ENCODE measurements around the gene MAFF.
"Not testable (repeated sequence)": the region's sequence is repeated elsewhere in the genome, so short reads cannot be mapped to it uniquely, and the experiment has no call there.

Gene MAFF

DNA sequence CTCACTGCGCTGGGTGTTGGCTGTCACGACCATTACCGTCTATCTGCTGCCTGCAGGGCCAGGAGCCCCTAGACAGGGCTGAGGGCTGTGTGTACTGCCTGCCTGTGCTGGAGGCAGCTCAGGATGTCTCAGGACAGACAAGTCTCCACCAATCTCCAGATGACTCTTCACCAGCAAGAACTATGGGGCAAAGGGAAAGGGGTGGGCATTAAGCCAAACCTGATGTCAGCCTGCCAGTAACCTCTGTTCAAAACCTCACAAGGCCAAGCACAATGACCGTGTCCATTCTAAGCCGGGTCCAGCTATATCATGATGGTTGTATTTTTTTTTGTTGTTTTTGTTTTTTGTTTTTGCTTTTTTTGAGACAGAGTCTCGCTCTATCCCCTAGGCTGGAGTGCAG, 31.6 kb downstream of the MAFF start:
- Histone ChIP-seq H3K9me3 (ENCODE audit: low read length) (no peaks in the 10 kb centered on the region), H3K27me3 (ENCODE audit: control insufficient read depth in 1 of 2, insufficient read depth in 2 of 2, low read length in 2 of 2) (no peaks in the 10 kb centered on the region), H3K4me3 (ENCODE audit: low read depth in 1 of 2, low read length in 2 of 2) (no peak overlapping the region), H3K9ac (ENCODE audit: low read length) (no peak overlapping the region), H3K4me1 (ENCODE audit: insufficient read depth, low read length) (peaks cover 8% of the 10 kb centered on the region), H3K27ac (ENCODE audit: low read depth, low read length) (no peak overlapping the region), H3K36me3 (ENCODE audit: insufficient read depth, low read length) (peaks cover 54% of the 10 kb centered on the region)

DNA sequence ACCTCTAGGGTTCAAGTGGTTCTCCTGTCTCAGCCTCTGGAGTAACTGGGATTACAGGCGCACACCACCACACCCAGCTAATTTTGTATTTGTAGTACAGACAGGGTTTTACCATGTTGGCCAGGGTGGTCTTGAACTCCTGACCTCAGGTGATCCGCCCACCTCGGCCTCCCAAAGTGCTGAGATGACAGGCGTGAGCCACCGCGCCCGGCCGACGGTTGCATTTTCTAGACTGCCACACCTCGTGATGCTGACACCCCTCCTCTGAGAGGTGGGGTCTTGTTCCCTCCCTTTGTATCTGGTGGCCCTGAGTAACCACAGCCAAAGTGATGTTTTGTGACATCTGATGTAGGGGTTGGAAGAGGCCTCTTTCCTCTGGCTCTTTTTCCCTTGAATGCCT, 32.1 kb downstream of the MAFF start:
- H3K9ac ChIP-seq (ENCODE audit: low read length); H3K4me3 ChIP-seq (ENCODE audit: low read depth in 1 of 2, low read length in 2 of 2); H3K4me1 ChIP-seq (ENCODE audit: insufficient read depth, low read length); H3K9me3 ChIP-seq (ENCODE audit: low read length); H3K27me3 ChIP-seq (ENCODE audit: control insufficient read depth in 1 of 2, insufficient read depth in 2 of 2, low read length in 2 of 2); H3K27ac ChIP-seq (ENCODE audit: low read depth, low read length): not testable (repeated sequence)
- H3K36me3 ChIP-seq (ENCODE audit: insufficient read depth, low read length): peaks cover 49% of the 10 kb centered on the region

DNA sequence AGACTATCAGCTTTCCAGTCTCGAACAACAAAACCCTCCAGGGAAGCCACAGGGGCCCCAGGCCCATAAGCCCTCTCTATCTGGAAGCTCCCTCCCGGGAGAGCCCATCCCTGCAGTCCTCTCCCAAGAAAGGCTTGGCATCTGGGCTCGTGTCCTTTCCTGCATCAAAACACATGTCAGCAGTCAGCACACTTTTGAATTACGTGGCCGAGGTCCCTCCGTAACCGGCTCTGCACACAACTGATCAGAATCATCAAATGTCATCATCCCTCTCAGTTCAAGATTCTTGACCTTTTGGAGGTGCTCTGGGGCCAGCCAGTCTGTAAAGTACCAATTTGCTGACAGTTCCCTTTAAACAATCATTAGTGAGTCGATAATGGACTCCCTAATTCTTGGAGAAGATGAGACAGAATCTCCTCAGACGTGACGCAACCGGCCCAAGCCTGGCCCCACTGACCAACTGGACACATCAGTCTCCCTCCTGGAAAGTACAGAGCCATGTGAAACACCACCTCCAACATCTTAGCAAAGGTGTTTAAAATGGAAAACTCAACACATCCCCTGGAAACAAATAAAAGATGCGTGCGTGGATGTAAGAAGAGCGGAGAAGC, 33.6 kb downstream of the MAFF start:
- Histone ChIP-seq H3K27me3 (ENCODE audit: control insufficient read depth in 1 of 2, insufficient read depth in 2 of 2, low read length in 2 of 2) (no peaks in the 10 kb centered on the region), H3K4me1 (ENCODE audit: insufficient read depth, low read length) (peaks cover 17% of the 10 kb centered on the region), H3K9me3 (ENCODE audit: low read length) (no peaks in the 10 kb centered on the region), H3K27ac (ENCODE audit: low read depth, low read length) (no peak overlapping the region), H3K9ac (ENCODE audit: low read length) (no peak overlapping the region), H3K4me3 (ENCODE audit: low read depth in 1 of 2, low read length in 2 of 2) (no peak overlapping the region), H3K36me3 (ENCODE audit: insufficient read depth, low read length) (peaks cover 43% of the 10 kb centered on the region)

DNA sequence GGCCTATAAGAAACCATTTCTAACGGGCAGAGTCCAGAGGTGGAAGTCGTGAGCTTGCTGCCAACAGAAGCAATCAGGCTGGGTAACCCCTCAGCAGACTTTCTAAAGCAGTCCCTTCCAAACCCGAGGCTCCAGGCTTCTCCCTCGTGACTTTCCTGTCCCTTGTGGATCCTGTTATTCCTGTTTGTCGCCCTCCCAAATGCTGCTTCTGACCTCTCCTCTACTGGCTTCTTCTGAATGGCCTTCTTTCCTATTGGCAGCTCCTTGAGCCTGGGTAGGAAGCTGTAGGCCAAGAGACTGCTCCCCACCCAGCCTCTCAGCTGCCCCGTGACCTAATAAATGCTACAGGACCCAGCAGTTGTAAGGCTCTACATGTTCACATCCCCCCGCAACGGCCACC, 35.0 kb downstream of the MAFF start:
- Histone ChIP-seq H3K9me3 (ENCODE audit: low read length) (no peaks in the 10 kb centered on the region), H3K36me3 (ENCODE audit: insufficient read depth, low read length) (peaks cover 33% of the 10 kb centered on the region), H3K9ac (ENCODE audit: low read length) (no peak overlapping the region), H3K4me1 (ENCODE audit: insufficient read depth, low read length) (peaks cover 17% of the 10 kb centered on the region), H3K4me3 (ENCODE audit: low read depth in 1 of 2, low read length in 2 of 2) (no peak overlapping the region), H3K27ac (ENCODE audit: low read depth, low read length) (no peak overlapping the region), H3K27me3 (ENCODE audit: control insufficient read depth in 1 of 2, insufficient read depth in 2 of 2, low read length in 2 of 2) (no peaks in the 10 kb centered on the region)

DNA sequence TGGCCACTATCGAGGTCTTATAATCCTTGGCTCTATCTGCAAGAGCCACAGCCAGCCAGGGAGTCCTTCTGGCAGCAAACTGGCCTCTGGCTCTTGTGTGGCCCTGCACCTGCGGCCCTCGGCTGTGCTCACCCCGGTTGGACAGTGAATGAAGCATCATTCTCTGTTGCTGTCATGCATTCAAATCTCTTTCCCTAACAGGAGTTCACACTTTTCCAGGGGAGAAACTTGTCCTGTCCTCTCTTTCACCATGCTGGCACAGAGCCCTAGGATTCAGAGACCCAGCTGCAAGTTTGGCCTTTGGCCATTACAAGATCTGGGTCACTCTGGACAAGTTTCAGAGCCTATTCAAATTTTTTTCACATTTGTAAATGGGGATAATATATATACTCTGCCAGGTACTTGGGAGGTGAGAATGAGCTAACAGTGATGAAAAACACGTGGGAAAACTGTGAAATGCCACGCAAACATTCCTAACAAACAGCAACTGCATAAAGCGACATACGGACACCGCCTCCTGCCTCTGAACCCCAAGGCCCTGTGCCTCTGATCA, 36.8 kb downstream of the MAFF start:
- no peak overlapping the region for H3K9ac ChIP-seq (ENCODE audit: low read length)
- H3K27ac ChIP-seq (ENCODE audit: low read depth, low read length): no peak overlapping the region
- H3K4me1 ChIP-seq (ENCODE audit: insufficient read depth, low read length): peaks cover 17% of the 10 kb centered on the region

DNA sequence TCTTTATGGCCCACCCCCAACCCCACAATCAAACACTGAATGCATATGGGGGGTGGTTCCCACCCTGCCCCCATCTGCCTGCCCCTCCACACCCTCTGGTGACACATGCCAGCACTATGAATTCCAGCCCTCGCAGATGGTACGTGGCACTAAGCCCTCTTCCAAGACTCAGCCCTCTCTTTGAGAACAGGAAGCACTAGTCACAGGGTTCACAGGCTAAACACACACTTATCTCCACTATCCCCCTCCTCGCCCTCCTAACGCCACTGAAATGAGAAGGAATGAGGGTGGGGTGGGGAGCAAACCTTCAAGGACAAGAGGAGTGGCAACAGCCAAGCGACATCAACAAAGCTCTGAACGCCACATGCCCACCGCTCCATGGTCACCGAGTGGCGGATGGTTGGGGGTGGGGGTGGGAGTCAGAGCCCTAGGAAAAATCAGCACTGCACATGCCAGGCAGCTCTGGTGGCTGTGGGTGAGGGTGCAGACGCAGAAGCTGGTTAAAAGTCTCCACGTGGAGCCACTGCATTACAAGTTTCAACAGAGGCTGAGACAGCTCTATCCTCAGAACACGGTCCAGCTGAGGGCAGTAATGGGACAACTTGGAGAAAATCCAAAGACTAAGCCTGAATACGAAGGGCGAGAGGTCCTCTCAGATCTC, 37.4 kb downstream of the MAFF start:
- peaks cover 17% of the 10 kb centered on the region for H3K4me1 ChIP-seq (ENCODE audit: insufficient read depth, low read length)
- no peaks in the 10 kb centered on the region for H3K27me3 ChIP-seq (ENCODE audit: control insufficient read depth in 1 of 2, insufficient read depth in 2 of 2, low read length in 2 of 2)

More for the DNA sequence above, 36.8 kb downstream of the MAFF start:
- Histone ChIP-seq H3K4me3 (ENCODE audit: low read depth in 1 of 2, low read length in 2 of 2) (peak overlapping the region in 1 of 2 donors; percentile 13), H3K36me3 (ENCODE audit: insufficient read depth, low read length) (peaks cover 29% of the 10 kb centered on the region), H3K9me3 (ENCODE audit: low read length) (no peaks in the 10 kb centered on the region), H3K27me3 (ENCODE audit: control insufficient read depth in 1 of 2, insufficient read depth in 2 of 2, low read length in 2 of 2) (no peaks in the 10 kb centered on the region)

DNA sequence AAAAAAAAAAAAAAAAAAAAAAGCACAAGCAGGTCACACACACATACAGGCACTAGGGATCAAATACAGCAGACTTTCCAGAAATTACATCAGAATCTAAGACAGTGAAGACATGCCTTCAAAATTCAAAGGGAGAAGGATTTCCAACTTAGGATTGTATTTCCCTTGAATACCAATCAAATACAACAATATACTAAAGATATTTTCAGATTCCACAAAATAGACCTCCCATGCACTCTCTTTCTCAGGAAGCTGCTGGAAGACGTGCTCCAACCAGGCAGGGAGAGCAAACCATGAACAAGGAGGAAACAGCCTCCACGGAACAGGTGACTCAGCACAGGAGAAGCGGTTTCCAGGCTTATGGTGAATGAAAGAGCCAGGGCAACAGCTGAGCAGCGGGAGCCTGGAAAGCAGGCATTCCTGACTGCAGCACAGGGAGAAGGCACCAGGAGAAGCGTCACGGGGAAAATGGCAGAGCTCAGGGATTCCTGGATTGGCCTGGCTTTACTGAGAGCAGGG, 39.0 kb downstream of the MAFF start:
- H3K4me3 ChIP-seq (ENCODE audit: low read depth in 1 of 2, low read length in 2 of 2): no peak overlapping the region
- no peak overlapping the region for H3K27ac ChIP-seq (ENCODE audit: low read depth, low read length)
- peaks cover 17% of the 10 kb centered on the region for H3K4me1 ChIP-seq (ENCODE audit: insufficient read depth, low read length)
- no peaks in the 10 kb centered on the region for H3K9me3 ChIP-seq (ENCODE audit: low read length)
- no peaks in the 10 kb centered on the region for H3K27me3 ChIP-seq (ENCODE audit: control insufficient read depth in 1 of 2, insufficient read depth in 2 of 2, low read length in 2 of 2)
- H3K9ac ChIP-seq (ENCODE audit: low read length): no peak overlapping the region
- peaks cover 22% of the 10 kb centered on the region for H3K36me3 ChIP-seq (ENCODE audit: insufficient read depth, low read length)

More for the DNA sequence above, 37.4 kb downstream of the MAFF start:
- H3K36me3 ChIP-seq (ENCODE audit: insufficient read depth, low read length): peaks cover 34% of the 10 kb centered on the region
- no peak overlapping the region for H3K27ac ChIP-seq (ENCODE audit: low read depth, low read length)
- no peak overlapping the region for H3K9ac ChIP-seq (ENCODE audit: low read length)
- H3K4me3 ChIP-seq (ENCODE audit: low read depth in 1 of 2, low read length in 2 of 2): peak overlapping the region in 1 of 2 donors; percentile 13
- H3K9me3 ChIP-seq (ENCODE audit: low read length): no peaks in the 10 kb centered on the region

DNA sequence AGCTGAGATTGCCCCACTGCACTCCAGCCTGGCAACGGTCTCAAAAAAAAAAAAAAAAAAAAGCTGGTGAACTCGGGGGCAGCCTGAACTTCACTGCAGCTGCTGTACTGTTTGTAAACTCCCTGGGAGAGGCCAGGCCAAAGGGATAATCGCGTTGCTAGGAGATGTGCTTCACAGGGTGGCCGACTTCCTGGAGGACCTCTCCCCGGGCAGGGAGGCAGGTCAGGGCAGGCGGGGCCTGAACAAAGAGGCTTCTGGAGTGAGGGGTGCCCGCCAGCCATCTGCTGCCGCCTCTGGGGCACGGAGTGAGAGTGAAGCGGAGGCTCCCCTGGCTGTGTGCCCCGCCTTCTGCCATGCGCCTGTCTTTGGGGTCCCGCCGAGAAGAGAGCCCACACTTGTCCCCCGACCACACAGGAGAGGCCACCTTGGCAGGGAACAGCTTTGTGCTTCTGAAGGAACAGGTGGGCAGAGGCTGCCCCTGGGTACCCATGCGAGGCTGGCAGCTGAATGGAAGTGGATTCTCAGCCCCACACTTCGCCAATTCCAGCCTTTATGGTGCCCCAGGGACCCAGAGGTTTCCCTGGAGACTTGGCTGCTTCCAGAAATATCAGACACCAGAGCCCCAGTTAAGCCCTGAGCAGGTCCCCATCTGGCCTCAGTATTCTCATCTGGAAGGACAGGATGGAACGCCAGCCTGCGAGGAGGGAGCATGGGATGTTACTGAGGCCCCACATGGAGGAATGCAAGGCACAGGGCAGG, 41.4 kb downstream of the MAFF start:
- H3K4me1 ChIP-seq (ENCODE audit: insufficient read depth, low read length): peaks cover 22% of the 10 kb centered on the region

DNA sequence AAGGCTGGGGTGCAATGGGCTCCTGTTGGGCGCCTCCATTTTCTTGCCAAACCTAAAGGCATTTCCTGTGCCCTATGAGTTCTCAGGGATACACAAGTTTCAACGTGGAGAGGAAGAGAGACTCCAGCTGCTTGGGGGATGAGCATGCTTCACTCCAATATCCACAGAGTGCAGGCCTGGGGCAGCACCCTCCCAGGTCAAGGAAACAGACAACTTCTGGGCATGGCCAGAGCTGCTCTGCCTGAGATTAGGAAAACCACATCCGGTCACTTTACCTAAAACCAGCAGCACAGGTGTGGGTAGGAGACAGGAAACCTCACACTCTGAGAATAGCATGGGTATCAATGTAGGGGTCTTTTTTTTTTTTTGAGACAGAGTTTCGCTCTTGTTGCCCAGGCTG, 42.3 kb downstream of the MAFF start:
- no peak overlapping the region for H3K4me3 ChIP-seq (ENCODE audit: low read depth in 1 of 2, low read length in 2 of 2)
- H3K9me3 ChIP-seq (ENCODE audit: low read length): no peaks in the 10 kb centered on the region
- H3K9ac ChIP-seq (ENCODE audit: low read length): no peak overlapping the region
- H3K27ac ChIP-seq (ENCODE audit: low read depth, low read length): no peak overlapping the region
- peaks cover 32% of the 10 kb centered on the region for H3K36me3 ChIP-seq (ENCODE audit: insufficient read depth, low read length)
- H3K4me1 ChIP-seq (ENCODE audit: insufficient read depth, low read length): peaks cover 15% of the 10 kb centered on the region
- no peaks in the 10 kb centered on the region for H3K27me3 ChIP-seq (ENCODE audit: control insufficient read depth in 1 of 2, insufficient read depth in 2 of 2, low read length in 2 of 2)

More for the DNA sequence above, 41.4 kb downstream of the MAFF start:
- H3K4me3 ChIP-seq (ENCODE audit: low read depth in 1 of 2, low read length in 2 of 2): no peak overlapping the region
- H3K27me3 ChIP-seq (ENCODE audit: control insufficient read depth in 1 of 2, insufficient read depth in 2 of 2, low read length in 2 of 2): no peaks in the 10 kb centered on the region
- peaks cover 32% of the 10 kb centered on the region for H3K36me3 ChIP-seq (ENCODE audit: insufficient read depth, low read length)
- no peak overlapping the region for H3K27ac ChIP-seq (ENCODE audit: low read depth, low read length)
- H3K9me3 ChIP-seq (ENCODE audit: low read length): no peaks in the 10 kb centered on the region
- H3K9ac ChIP-seq (ENCODE audit: low read length): no peak overlapping the region

DNA sequence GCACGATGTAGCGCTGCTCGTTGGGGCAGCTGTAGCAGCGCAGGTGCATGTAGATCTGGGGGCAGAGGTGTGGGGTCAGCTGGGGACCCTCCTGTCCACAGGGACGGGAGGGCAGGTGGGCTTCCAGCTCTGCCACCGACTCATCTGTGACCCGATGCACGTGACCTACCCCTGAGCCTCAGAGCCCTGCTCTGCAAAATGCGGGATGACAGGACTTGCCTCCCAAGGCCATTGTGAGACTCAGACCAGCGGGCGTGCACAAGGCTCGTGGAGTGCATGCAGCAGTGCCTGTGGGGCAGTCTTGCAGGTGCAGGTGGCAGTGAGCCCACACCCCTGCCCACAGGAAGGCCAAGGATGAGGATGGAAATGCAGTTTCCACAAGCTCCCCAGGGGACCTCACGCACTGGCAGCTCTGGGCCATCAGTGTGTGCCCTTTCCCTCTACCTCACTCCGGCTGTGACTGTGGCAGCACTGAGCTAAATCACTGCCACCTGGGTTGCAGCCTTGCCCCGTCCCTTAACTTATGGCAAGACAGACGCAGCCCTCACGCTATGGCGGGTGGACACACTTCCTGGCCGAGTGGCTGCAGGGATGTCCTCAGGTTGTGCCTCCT, 44.4 kb downstream of the MAFF start:
- Histone ChIP-seq H3K4me3 (ENCODE audit: low read depth in 1 of 2, low read length in 2 of 2) (no peak overlapping the region), H3K4me1 (ENCODE audit: insufficient read depth, low read length) (peaks cover 14% of the 10 kb centered on the region), H3K9ac (ENCODE audit: low read length) (no peak overlapping the region), H3K9me3 (ENCODE audit: low read length) (no peaks in the 10 kb centered on the region), H3K27me3 (ENCODE audit: control insufficient read depth in 1 of 2, insufficient read depth in 2 of 2, low read length in 2 of 2) (no peaks in the 10 kb centered on the region), H3K27ac (ENCODE audit: low read depth, low read length) (no peak overlapping the region), H3K36me3 (ENCODE audit: insufficient read depth, low read length) (peaks cover 32% of the 10 kb centered on the region)

DNA sequence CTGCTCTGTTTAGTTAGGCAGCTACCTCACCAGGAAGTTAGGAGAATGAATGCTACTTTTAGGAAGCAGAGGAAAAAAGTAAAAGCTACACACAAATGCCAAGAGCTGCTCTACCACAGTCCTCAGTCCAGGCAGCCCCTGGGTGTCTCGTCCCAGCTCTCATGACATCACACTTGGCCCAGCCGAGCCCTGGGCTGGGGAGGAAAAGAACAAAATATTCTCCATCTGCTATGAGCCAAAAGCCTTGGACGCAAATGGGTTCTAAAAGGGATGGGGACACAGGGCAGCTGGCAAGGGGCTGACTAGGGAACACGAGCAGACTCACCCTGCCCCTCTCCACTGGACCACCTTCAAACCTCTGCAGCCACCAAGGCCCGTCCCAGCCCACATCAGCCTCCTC, 44.9 kb downstream of the MAFF start:
- H3K9me3 ChIP-seq (ENCODE audit: low read length): no peaks in the 10 kb centered on the region
- H3K4me1 ChIP-seq (ENCODE audit: insufficient read depth, low read length): peaks cover 19% of the 10 kb centered on the region
- peaks cover 32% of the 10 kb centered on the region for H3K36me3 ChIP-seq (ENCODE audit: insufficient read depth, low read length)
- H3K27me3 ChIP-seq (ENCODE audit: control insufficient read depth in 1 of 2, insufficient read depth in 2 of 2, low read length in 2 of 2): no peaks in the 10 kb centered on the region
- no peak overlapping the region for H3K27ac ChIP-seq (ENCODE audit: low read depth, low read length)
- no peak overlapping the region for H3K9ac ChIP-seq (ENCODE audit: low read length)
- H3K4me3 ChIP-seq (ENCODE audit: low read depth in 1 of 2, low read length in 2 of 2): no peak overlapping the region

Measured in muscle layer of colon (tissue), 2 donors.